K562 (cell line): Measurements from ENCODE around the gene VMP1. TPM values are rescaled to one million over a fixed set of nuclear protein-coding genes. Genes with fewer than 3 reads are reported as not detected.
A peak's percentile ranks its signal among the peaks of the same experiment; 100 is the strongest.

Source experiments
- ATF1 ChIP-seq, 2 experiments: fragments of 450-650 bp in 1 of 2; IDR thresholded peaks; 2 replicates each; pipeline ENCODE4 v1.6.1; 2016; ENCODE audit warnings: missing compliant biosample characterization in 1 of 2, missing genetic modification characterization in 1 of 2
- FOSL1 ChIP-seq: fragments of 200-800 bp; sonication (Bioruptor generic); conservative IDR thresholded peaks from 2 replicates; pipeline ENCODE4 v1.6.1; 2016; ENCODE audit warnings: missing genetic modification characterization, missing compliant biosample characterization
- HDAC6 ChIP-seq: IDR thresholded peaks from 2 replicates; pipeline ENCODE4 v1.6.1; 2012; ENCODE audit warnings: low read depth, mild to moderate bottlenecking, control low read depth, inconsistent platforms, low read length, moderate library complexity
- MGA ChIP-seq: fragments of 450-650 bp; IDR thresholded peaks from 2 replicates; pipeline ENCODE4 v1.6.1; 2016; ENCODE audit warnings: mild to moderate bottlenecking, moderate library complexity
- TBP ChIP-seq: optimal IDR thresholded peaks from 2 replicates; pipeline ENCODE3; 2011; ENCODE audit warnings: low read depth, low read length, improper control_type of control experiment
- ZC3H11A ChIP-seq: IDR thresholded peaks from 2 replicates; pipeline ENCODE4 v1.6.1; 2012; ENCODE audit warnings: low read depth, low read length, improper control_type of control experiment
- ZNF232 ChIP-seq: sonication (generic); formaldehyde crosslinking; IDR thresholded peaks from 2 replicates; pipeline ENCODE4 v1.8.0; 2022; ENCODE audit warnings: mild to moderate bottlenecking, missing genetic modification reagents
- ZNF696 ChIP-seq: fragments of 250-450 bp; sonication (Bioruptor Pico); conservative IDR thresholded peaks from 2 replicates; pipeline ENCODE4 v1.4.0; 2020; ENCODE audit warnings: mild to moderate bottlenecking, moderate library complexity
- polyA plus RNA-seq, 8 experiments: library from polyadenylated mRNA; depleted of rRNA in 4 of 8; stranded (reverse) in 5 of 8; unstranded in 3 of 8; fragments of >200 nt; fragmentation: Nextera tagmentation in 2 of 8; fragmentation: Illumina TruSeq in 1 of 8; extraction: Ambion mirVana in 2 of 8; extraction: Trizol in 1 of 8; gene quantifications; 2 replicates each; pipeline versions ENCODE4 v1.2.1 to v1.2.3, GENCODE V29; 2011 to 2014; ENCODE audit warnings: inconsistent platforms in 1 of 8, missing spikeins in 1 of 8
- total RNA-seq, 7 experiments: library from RNA; depleted of rRNA in 6 of 7; stranded (reverse); fragments of >200 nt in 6 of 7; fragmentation: Illumina TruSeq in 2 of 7; extraction: Trizol in 2 of 7; gene quantifications; 2 replicates each; pipeline versions ENCODE4 v1.2.1 to v1.2.3, GENCODE V29; 2011 to 2021; ENCODE audit warnings: low replicate concordance in 1 of 7
- TF ChIP-seq, protein P1 (sequence below), 3 experiments: fragments of 200-800 bp in 1 of 3; fragments of 250-450 bp in 1 of 3; fragments of 450-650 bp in 1 of 3; sonication (Bioruptor Pico) in 1 of 3; sonication (Bioruptor generic) in 1 of 3; formaldehyde crosslinking in 1 of 3; IDR thresholded peaks; 2 replicates each; pipeline versions ENCODE4 v1.6.1 to v1.8.0; 2016 to 2022; ENCODE audit warnings: mild to moderate bottlenecking in 2 of 3, missing genetic modification characterization in 2 of 3, missing compliant biosample characterization in 1 of 3, moderate library complexity in 1 of 3
- TF ChIP-seq, protein P2 (sequence below): fragments of 250-450 bp; sonication (Bioruptor Pico); IDR thresholded peaks from 2 replicates; pipeline ENCODE4 v1.5.0; 2021

The VMP1 gene
- total and polyA plus RNA-seq, 9 of the 15 experiments (the other 6 are each of a cell fraction or from before 2014, with no cell fraction given) = 123 to 304 (median 151) TPM

DNA sequence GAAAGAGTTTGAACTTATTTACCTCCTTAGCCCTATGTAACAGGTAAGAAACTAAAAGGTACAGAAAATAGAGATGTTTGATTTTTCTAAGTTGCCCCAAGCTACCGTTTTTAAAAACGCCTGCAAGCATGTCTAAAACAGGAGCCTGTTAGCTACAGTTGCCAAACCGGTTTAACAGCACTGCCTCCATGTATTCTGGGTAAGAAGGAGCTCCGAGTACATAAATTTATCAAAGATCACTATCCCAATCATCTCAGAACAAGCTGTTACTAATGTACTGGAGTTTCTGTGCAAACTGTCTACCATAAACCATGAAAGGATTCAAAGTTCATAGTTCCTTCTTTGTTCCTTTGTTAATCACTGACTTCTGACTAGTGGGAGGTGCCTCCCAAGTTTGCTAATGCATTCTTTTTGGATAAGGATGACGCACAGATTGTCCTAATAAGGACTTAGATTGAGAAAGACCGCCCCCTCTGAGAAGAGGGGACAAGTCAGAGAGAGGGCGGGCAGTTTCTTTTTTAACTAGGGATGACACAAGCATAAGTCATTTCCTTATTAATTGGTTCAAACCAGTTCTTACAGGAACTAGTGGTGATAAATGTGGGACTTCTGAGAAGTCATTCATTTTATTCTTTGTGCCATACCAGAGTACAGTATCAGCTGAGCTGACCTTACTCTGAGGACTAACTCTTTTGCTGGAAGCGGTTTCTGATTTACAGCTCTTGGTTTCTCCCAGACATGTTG lies 130.0 kb downstream of the VMP1 start (continued):
- TF ChIP-seq MGA (no peak; the same call in 1 of the 2 replicates), TBP (no peak), ATF1 (CRISPR knock-in tag; IDR thresholded peaks at IDR 0.05) (no peak), ATF1 (tag; IDR thresholded peaks at IDR 0.05) (peak; percentile 90), ZNF696 (CRISPR knock-in tag) (no peak), ZNF232 (CRISPR knock-in tag) (no peak), FOSL1 (tag) (peak; percentile 98), ZC3H11A (no peak), HDAC6 (no peak)
- TF ChIP-seq, protein P1, sequence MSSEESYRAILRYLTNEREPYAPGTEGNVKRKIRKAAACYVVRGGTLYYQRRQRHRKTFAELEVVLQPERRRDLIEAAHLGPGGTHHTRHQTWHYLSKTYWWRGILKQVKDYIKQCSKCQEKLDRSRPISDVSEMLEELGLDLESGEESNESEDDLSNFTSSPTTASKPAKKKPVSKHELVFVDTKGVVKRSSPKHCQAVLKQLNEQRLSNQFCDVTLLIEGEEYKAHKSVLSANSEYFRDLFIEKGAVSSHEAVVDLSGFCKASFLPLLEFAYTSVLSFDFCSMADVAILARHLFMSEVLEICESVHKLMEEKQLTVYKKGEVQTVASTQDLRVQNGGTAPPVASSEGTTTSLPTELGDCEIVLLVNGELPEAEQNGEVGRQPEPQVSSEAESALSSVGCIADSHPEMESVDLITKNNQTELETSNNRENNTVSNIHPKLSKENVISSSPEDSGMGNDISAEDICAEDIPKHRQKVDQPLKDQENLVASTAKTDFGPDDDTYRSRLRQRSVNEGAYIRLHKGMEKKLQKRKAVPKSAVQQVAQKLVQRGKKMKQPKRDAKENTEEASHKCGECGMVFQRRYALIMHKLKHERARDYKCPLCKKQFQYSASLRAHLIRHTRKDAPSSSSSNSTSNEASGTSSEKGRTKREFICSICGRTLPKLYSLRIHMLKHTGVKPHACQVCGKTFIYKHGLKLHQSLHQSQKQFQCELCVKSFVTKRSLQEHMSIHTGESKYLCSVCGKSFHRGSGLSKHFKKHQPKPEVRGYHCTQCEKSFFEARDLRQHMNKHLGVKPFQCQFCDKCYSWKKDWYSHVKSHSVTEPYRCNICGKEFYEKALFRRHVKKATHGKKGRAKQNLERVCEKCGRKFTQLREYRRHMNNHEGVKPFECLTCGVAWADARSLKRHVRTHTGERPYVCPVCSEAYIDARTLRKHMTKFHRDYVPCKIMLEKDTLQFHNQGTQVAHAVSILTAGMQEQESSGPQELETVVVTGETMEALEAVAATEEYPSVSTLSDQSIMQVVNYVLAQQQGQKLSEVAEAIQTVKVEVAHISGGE (CRISPR knock-in tag; IDR thresholded peaks at IDR 0.05) = peak in 2 of 3 experiments; percentile 17 to 55; a peak in 2 of 6 replicates
- TF ChIP-seq, protein P2, sequence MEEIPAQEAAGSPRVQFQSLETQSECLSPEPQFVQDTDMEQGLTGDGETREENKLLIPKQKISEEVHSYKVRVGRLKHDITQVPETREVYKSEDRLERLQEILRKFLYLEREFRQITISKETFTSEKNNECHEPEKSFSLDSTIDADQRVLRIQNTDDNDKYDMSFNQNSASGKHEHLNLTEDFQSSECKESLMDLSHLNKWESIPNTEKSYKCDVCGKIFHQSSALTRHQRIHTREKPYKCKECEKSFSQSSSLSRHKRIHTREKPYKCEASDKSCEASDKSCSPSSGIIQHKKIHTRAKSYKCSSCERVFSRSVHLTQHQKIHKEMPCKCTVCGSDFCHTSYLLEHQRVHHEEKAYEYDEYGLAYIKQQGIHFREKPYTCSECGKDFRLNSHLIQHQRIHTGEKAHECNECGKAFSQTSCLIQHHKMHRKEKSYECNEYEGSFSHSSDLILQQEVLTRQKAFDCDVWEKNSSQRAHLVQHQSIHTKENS (CRISPR knock-in tag) = no peak
